Vagina (tissue), 2 donors: ENCODE measurements around the gene PPP2CA. TPM values are rescaled to one million over a fixed set of nuclear protein-coding genes. Genes with fewer than 3 reads are reported as not detected.

Experiments used
- DNase-seq, 2 donors: peaks; one replicate each; pipeline ENCODE4 v3.0.0-alpha.2; 2017; ENCODE audit errors: extremely low spot score in 2 of 2
- H3K27ac ChIP-seq: fragments of 200-600 bp; sonication (generic); one replicate; pipeline ENCODE4 v1.5.1; 2019
- H3K27me3 ChIP-seq: fragments of 200-600 bp; sonication (generic); one replicate; pipeline ENCODE4 v1.5.1; 2019
- H3K36me3 ChIP-seq, 2 donors: fragments of 200-600 bp; sonication (generic); one replicate each; pipeline ENCODE4 v1.5.1; 2017 to 2019
- H3K4me1 ChIP-seq: fragments of 200-600 bp; sonication (generic); one replicate; pipeline ENCODE4 v1.5.1; 2019
- H3K4me3 ChIP-seq, 2 donors: fragments of 200-600 bp; sonication (generic); 1 replicate in 1 of 2; 2 replicates in 1 of 2; pipeline ENCODE4 v1.5.1; 2016 to 2019
- H3K9me3 ChIP-seq: fragments of 200-600 bp; sonication (generic); one replicate; pipeline ENCODE4 v1.5.1; 2019
- CTCF ChIP-seq, 3 experiments: fragments of 450-650 bp in 2 of 3; fragments of 200-600 bp in 1 of 3; sonication (generic) in 1 of 3; IDR thresholded peaks; one replicate each; pipeline ENCODE4 v1.5.1; 2017 to 2019; ENCODE audit warnings: antibody characterized with exemption in 3 of 3, mild to moderate bottlenecking in 2 of 3, moderate library complexity in 2 of 3
- POLR2A ChIP-seq, 2 donors: fragments of 450-650 bp; IDR thresholded peaks; one replicate each; pipeline ENCODE4 v1.6.1; 2017; ENCODE audit warnings: antibody characterized with exemption in 2 of 2, mild to moderate bottlenecking in 2 of 2, moderate library complexity in 2 of 2
- POLR2AphosphoS5 ChIP-seq, 2 donors: sonication (generic); formaldehyde crosslinking; IDR thresholded peaks; one replicate each; pipeline ENCODE4 v1.9.0; 2017; ENCODE audit warnings: antibody characterized with exemption in 2 of 2, mild to moderate bottlenecking in 2 of 2, low read depth in 1 of 2; ENCODE audit not compliant: insufficient read depth in 1 of 2
- intact Hi-C: fragments of 100-400 bp; cut with DNase I; formaldehyde crosslinking; loops from one replicate; pipeline ENCODE4 v1.15.1; 2023
- microRNA-seq: library from miRNA; unstranded; fragments of <30 nt; microRNA quantifications from one replicate; pipeline ENCODE4, GENCODE V29; 2017; ENCODE audit warnings: borderline number of aligned reads, borderline replicate concordance
- small RNA-seq: library from RNA; depleted of rRNA; stranded (forward); fragments of <200 nt; gene quantifications from one replicate; pipeline ENCODE3, GENCODE V24; 2016
- total RNA-seq: library from RNA; depleted of rRNA; stranded (reverse); fragments of >200 nt; gene quantifications from one replicate; pipeline ENCODE4 v1.2.3, GENCODE V29; 2016

Gene PPP2CA
- total RNA-seq, 1 donor from 2014 or later = 56.2 TPM

DNA sequence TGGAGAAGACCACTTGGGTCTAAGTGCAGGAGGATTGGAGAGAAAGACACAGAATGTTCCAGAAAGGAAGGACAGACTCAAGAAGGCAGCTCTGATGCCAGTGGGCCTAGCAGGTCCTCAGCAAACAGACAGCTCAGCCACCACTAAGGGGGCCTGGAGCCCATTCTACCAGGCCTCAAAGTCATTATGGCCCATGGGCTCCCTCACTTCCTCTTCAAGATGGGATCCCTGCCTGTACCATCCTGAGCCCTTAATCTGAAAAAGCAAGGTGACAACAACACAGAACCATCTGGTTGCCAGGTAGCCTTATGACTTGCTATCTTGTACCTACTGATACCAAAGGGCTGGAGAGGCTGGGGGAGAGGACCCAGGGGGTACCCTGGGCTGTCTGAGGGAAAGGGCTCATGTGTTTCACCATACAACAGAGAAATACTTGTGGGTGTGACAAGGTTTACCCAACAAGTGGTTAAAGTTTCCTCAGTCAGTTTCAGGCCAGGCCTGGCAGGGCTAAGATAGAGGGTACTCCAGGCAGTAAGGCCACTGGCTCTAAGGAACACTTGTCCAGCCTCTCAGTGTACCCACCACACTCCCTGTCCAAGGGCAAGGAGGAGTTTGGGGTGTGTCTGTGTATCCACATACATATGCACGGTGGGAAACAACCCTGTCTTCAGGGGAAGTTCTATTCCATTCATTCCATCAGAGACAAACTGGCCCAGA lies 80.7 kb downstream of the PPP2CA start:
- intact Hi-C loops = no loop called here

More for the DNA sequence above, 80.7 kb downstream of the PPP2CA start:
- H3K27ac ChIP-seq = no peak overlapping the region
- H3K4me1 ChIP-seq = peaks cover 20% of the 10 kb centered on the region
- H3K27me3 ChIP-seq = no peaks in the 10 kb centered on the region
- H3K36me3 ChIP-seq = peaks cover 0 to 16% of the 10 kb centered on the region in 2 donors
- peak in 1 of 2 donors; percentile 49 for DNase-seq
- no peaks in the 10 kb centered on the region for H3K9me3 ChIP-seq
- TF ChIP-seq POLR2AphosphoS5 (IDR thresholded peaks at IDR 0.05; ENCODE audit: insufficient read depth in 1 of 2, low read depth in 1 of 2) = no peak
- no peak for TF ChIP-seq CTCF (IDR thresholded peaks at IDR 0.05)
- TF ChIP-seq POLR2A (IDR thresholded peaks at IDR 0.05) = no peak
- H3K4me3 ChIP-seq = no peak overlapping the region

Small RNA genes within 50 kb of the gene (microRNA-seq; reads per million reads assigned to microRNA genes)
- not detected for gene MIR3661

Small RNA genes within 50 kb of the gene (small RNA-seq; reads per million reads assigned to genes)
- not detected for gene MIR3661

Other genes starting within 250 kb of the PPP2CA start
- gene VDAC1, start 221.1 kb downstream of the PPP2CA start, total RNA-seq = 95.3 TPM
- gene TCF7, start 111.4 kb downstream of the PPP2CA start, total RNA-seq = 1.7 TPM
- 147 TPM for gene SKP1, start 49.1 kb downstream of the PPP2CA start, total RNA-seq
- 1.7 TPM for gene CDKL3, start 141.1 kb upstream of the PPP2CA start, total RNA-seq
- gene UBE2B, start 145.5 kb upstream of the PPP2CA start, total RNA-seq = 68.3 TPM
- gene CDKN2AIPNL, start 185.8 kb upstream of the PPP2CA start, total RNA-seq = 18.4 TPM